HG03439 (cell line): ENCODE data around the gene CPNE4.

Experiments
- ATAC-seq: cut with Tn5 transposase; IDR thresholded peaks from one replicate; pipeline ENCODE4 v1.9.1; 2021; ENCODE audit warnings: mild to moderate bottlenecking, moderate library complexity; ENCODE audit not compliant: unreplicated experiment

CPNE4 gene

DNA sequence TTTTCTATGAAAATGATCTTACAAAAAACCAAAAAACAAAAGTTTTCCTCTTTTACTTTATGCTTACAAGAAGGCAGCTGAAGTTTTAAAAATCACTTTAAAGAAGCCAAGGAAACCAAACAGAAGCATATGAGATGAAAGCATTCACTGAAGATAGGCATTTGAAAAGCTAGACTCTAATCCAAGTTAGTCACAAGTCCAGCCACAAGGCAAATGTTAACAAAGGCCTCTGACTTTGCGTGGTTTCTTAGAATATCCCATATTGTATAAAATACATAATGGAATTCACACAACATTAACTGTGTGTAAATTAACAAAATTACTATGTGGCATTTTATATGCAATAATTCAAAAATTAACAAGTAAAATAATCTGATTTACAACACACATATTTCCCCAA lies 549.7 kb downstream of the CPNE4 start:
- no peak for ATAC-seq

DNA sequence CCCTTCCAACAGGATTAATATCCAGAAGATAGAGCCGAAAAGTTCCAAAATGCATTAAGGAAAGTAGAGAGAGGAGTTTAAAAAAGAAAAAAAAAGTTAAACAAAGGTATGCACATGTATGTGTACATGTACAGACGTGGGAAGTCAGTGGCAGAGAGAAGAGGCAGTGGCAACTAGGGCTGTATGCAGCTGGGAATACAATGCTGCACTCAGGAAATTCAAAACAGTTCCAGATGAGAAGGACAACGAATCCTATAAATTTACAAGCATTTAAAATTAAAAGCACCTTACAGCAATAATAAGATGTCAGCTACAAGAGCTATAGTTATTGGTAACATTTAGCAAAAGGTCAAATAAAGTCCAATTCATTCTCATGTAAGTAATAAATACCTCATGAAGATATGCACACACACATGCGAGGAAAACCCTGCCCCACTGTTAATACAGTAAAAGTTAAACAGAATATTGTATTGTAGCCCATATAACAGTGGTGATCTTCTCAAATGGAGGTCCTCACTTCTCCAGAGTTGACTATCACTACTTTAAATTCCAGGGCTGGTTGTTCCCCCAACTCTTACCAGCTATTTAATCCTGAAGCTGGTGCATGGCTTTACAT lies 550.2 kb downstream of the CPNE4 start:
- no peak for ATAC-seq
